ENCODE data around the gene FOS. TPM values are rescaled to one million over a fixed set of nuclear protein-coding genes. Genes with fewer than 3 reads are reported as not detected.

FOS gene
- total and polyA plus RNA-seq, 2 experiments from 2014 or later, result 47.3 to 54.8 TPM

DNA sequence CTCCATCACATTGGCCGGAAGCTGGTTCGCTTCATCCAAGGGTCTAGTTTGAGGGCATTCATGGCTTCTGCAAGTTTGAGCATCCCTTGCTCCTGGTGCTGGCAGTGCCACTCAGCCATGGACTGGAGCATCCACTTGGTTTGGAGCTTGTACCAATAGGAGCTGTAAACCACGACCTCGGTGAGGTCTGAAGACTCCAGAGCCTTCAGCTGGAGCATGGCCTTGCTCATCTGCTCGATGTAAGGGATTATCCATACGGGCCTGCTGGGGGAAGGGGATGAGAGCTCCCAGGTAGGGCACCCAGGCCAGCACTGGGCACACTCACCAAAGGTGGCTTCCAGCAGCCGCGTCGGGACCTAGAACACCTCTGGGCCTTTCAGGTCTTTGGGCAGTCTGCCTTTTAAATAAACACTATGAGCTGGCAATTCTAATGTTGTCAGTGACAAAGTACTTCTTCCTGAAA lies 13.5 kb downstream of the FOS start (continued):
- TF ChIP-seq, protein P1, sequence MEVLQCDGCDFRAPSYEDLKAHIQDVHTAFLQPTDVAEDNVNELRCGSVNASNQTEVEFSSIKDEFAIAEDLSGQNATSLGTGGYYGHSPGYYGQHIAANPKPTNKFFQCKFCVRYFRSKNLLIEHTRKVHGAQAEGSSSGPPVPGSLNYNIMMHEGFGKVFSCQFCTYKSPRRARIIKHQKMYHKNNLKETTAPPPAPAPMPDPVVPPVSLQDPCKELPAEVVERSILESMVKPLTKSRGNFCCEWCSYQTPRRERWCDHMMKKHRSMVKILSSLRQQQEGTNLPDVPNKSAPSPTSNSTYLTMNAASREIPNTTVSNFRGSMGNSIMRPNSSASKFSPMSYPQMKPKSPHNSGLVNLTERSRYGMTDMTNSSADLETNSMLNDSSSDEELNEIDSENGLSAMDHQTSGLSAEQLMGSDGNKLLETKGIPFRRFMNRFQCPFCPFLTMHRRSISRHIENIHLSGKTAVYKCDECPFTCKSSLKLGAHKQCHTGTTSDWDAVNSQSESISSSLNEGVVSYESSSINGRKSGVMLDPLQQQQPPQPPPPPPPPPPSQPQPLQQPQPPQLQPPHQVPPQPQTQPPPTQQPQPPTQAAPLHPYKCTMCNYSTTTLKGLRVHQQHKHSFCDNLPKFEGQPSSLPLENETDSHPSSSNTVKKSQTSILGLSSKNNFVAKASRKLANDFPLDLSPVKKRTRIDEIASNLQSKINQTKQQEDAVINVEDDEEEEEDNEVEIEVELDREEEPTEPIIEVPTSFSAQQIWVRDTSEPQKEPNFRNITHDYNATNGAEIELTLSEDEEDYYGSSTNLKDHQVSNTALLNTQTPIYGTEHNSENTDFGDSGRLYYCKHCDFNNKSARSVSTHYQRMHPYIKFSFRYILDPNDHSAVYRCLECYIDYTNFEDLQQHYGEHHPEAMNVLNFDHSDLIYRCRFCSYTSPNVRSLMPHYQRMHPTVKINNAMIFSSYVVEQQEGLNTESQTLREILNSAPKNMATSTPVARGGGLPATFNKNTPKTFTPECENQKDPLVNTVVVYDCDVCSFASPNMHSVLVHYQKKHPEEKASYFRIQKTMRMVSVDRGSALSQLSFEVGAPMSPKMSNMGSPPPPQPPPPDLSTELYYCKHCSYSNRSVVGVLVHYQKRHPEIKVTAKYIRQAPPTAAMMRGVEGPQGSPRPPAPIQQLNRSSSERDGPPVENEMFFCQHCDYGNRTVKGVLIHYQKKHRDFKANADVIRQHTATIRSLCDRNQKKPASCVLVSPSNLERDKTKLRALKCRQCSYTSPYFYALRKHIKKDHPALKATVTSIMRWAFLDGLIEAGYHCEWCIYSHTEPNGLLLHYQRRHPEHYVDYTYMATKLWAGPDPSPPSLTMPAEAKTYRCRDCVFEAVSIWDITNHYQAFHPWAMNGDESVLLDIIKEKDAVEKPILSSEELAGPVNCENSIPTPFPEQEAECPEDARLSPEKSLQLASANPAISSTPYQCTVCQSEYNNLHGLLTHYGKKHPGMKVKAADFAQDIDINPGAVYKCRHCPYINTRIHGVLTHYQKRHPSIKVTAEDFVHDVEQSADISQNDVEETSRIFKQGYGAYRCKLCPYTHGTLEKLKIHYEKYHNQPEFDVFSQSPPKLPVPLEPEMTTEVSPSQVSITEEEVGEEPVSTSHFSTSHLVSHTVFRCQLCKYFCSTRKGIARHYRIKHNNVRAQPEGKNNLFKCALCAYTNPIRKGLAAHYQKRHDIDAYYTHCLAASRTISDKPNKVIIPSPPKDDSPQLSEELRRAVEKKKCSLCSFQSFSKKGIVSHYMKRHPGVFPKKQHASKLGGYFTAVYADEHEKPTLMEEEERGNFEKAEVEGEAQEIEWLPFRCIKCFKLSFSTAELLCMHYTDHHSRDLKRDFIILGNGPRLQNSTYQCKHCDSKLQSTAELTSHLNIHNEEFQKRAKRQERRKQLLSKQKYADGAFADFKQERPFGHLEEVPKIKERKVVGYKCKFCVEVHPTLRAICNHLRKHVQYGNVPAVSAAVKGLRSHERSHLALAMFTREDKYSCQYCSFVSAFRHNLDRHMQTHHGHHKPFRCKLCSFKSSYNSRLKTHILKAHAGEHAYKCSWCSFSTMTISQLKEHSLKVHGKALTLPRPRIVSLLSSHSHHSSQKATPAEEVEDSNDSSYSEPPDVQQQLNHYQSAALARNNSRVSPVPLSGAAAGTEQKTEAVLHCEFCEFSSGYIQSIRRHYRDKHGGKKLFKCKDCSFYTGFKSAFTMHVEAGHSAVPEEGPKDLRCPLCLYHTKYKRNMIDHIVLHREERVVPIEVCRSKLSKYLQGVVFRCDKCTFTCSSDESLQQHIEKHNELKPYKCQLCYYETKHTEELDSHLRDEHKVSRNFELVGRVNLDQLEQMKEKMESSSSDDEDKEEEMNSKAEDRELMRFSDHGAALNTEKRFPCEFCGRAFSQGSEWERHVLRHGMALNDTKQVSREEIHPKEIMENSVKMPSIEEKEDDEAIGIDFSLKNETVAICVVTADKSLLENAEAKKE (CRISPR knock-in tag; IDR thresholded peaks at IDR 0.05), result no peak
- no peak for TF ChIP-seq ZNF331 (CRISPR knock-in tag; IDR thresholded peaks at IDR 0.05; ENCODE audit: low read depth)
- TF ChIP-seq, protein P2, sequence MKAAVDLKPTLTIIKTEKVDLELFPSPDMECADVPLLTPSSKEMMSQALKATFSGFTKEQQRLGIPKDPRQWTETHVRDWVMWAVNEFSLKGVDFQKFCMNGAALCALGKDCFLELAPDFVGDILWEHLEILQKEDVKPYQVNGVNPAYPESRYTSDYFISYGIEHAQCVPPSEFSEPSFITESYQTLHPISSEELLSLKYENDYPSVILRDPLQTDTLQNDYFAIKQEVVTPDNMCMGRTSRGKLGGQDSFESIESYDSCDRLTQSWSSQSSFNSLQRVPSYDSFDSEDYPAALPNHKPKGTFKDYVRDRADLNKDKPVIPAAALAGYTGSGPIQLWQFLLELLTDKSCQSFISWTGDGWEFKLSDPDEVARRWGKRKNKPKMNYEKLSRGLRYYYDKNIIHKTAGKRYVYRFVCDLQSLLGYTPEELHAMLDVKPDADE (IDR thresholded peaks at IDR 0.05), result no peak
- TF ChIP-seq, protein P3, sequence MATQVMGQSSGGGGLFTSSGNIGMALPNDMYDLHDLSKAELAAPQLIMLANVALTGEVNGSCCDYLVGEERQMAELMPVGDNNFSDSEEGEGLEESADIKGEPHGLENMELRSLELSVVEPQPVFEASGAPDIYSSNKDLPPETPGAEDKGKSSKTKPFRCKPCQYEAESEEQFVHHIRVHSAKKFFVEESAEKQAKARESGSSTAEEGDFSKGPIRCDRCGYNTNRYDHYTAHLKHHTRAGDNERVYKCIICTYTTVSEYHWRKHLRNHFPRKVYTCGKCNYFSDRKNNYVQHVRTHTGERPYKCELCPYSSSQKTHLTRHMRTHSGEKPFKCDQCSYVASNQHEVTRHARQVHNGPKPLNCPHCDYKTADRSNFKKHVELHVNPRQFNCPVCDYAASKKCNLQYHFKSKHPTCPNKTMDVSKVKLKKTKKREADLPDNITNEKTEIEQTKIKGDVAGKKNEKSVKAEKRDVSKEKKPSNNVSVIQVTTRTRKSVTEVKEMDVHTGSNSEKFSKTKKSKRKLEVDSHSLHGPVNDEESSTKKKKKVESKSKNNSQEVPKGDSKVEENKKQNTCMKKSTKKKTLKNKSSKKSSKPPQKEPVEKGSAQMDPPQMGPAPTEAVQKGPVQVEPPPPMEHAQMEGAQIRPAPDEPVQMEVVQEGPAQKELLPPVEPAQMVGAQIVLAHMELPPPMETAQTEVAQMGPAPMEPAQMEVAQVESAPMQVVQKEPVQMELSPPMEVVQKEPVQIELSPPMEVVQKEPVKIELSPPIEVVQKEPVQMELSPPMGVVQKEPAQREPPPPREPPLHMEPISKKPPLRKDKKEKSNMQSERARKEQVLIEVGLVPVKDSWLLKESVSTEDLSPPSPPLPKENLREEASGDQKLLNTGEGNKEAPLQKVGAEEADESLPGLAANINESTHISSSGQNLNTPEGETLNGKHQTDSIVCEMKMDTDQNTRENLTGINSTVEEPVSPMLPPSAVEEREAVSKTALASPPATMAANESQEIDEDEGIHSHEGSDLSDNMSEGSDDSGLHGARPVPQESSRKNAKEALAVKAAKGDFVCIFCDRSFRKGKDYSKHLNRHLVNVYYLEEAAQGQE (IDR thresholded peaks at IDR 0.05; ENCODE audit: unreplicated experiment), result no peak

Measured in GM23338 (cell line).